HCT116 (cell line): ENCODE measurements around the gene YAE1. TPM values are rescaled to one million over a fixed set of nuclear protein-coding genes. Genes with fewer than 3 reads are reported as not detected.

Source experiments
- ATAC-seq: fragments of 200-7000 bp; cut with Tn5 transposase; 2 replicates; pipeline ENCODE4 v1.9.1; 2020; ENCODE audit warnings: mild to moderate bottlenecking, moderate library complexity
- BruUV-seq: library from RNA; stranded (reverse); fragments of 400-500 nt; replicated peaks from 2 replicates; lab custom pipeline; 2021; lab: Mats Ljungman, UMichigan
- CTCF ChIA-PET: fragments of 300-600 bp; sonication (Branson Sonifier 250); formaldehyde crosslinking; loops from one replicate; lab custom pipeline; 2021; ENCODE audit warnings: antibody characterized with exemption; lab: Charles Lee
- POLR2A ChIA-PET: fragments of 300-600, 350-600 bp; sonication (Branson Sonifier 250); formaldehyde crosslinking; loops from one replicate; lab custom pipeline; 2021; ENCODE audit warnings: antibody characterized with exemption; lab: Charles Lee
- RAD21 ChIA-PET, 2 experiments: fragments of 300-600 bp; sonication (Branson Sonifier 250); formaldehyde crosslinking; loops; one replicate each; lab custom pipeline; 2023; ENCODE audit warnings: low total read pairs in 2 of 2; ENCODE audit not compliant: uncharacterized antibody in 2 of 2, unreplicated experiment in 2 of 2, low non-redundant PET in 1 of 2; lab: Charles Lee
- DNase-seq: peaks from one replicate; pipeline ENCODE4 v3.0.0-alpha.2; 2010; ENCODE audit warnings: low read depth, low spot score
- H2AFZ ChIP-seq: fragments of 200-600 bp; shearing (Covaris generic), sonication (generic); 2 replicates; pipeline ENCODE4 v1.6.1; 2017; ENCODE audit warnings: low read depth, mixed run types, mixed read lengths, antibody characterized with exemption, low read length; ENCODE audit not compliant: poor library complexity, severe bottlenecking
- H3K27ac ChIP-seq: 2 replicates; pipeline ENCODE4 v1.5.1; 2012; ENCODE audit warnings: low read depth, low read length
- H3K27me3 ChIP-seq: fragments of 200-600 bp; sonication (generic); 2 replicates; pipeline ENCODE4 v1.6.1; 2016; ENCODE audit warnings: mixed run types, low read length, mixed read lengths; ENCODE audit not compliant: insufficient read depth
- H3K36me3 ChIP-seq, 2 experiments: fragments of 200-500 bp in 1 of 2; fragments of 200-600 bp in 1 of 2; sonication (Bioruptor generic) in 1 of 2; sonication (generic) in 1 of 2; 2 replicates each; pipeline versions ENCODE4 v1.5.1 to v1.6.1; 2014 to 2016; ENCODE audit warnings: low read length in 2 of 2, inconsistent platforms in 1 of 2, mixed read lengths in 1 of 2, mixed run types in 1 of 2; ENCODE audit not compliant: insufficient read depth in 2 of 2, control insufficient read depth in 1 of 2
- H3K4me1 ChIP-seq, 2 experiments: fragments of 200-600 bp in 1 of 2; sonication (generic) in 1 of 2; 2 replicates each; pipeline versions ENCODE4 v1.5.1 to v1.6.1; 2012 to 2017; ENCODE audit warnings: low read length in 2 of 2, inconsistent platforms in 1 of 2, mild to moderate bottlenecking in 1 of 2, mixed read lengths in 1 of 2, mixed run types in 1 of 2, moderate library complexity in 1 of 2; ENCODE audit not compliant: insufficient read depth in 2 of 2, control insufficient read depth in 1 of 2
- H3K4me2 ChIP-seq: fragments of 200-600 bp; sonication (generic); 2 replicates; pipeline ENCODE4 v1.6.1; 2017; ENCODE audit warnings: mixed run types, low read length, mixed read lengths
- H3K4me3 ChIP-seq, 2 experiments: fragments of 200-600 bp in 1 of 2; sonication (generic) in 1 of 2; replicated peaks in 1 of 2; 2 replicates each; pipeline ENCODE4 v1.5.1; 2011 to 2016; ENCODE audit warnings: low read length in 2 of 2, control low read depth in 1 of 2, low read depth in 1 of 2, mild to moderate bottlenecking in 1 of 2, mixed read lengths in 1 of 2, mixed run types in 1 of 2
- H3K79me2 ChIP-seq: fragments of 200-600 bp; sonication (generic); 2 replicates; pipeline ENCODE4 v1.6.1; 2017; ENCODE audit warnings: mild to moderate bottlenecking, mixed run types, low read length, moderate library complexity, mixed read lengths; ENCODE audit not compliant: insufficient read depth
- H3K9ac ChIP-seq: fragments of 200-600 bp; sonication (generic); 2 replicates; pipeline ENCODE4 v1.6.1; 2016; ENCODE audit warnings: low read length, mixed read lengths
- H3K9me2 ChIP-seq: fragments of 200-600 bp; sonication (generic), shearing (Covaris generic); 2 replicates; pipeline ENCODE4 v1.6.1; 2017; ENCODE audit warnings: mixed run types, mild to moderate bottlenecking, moderate library complexity; ENCODE audit not compliant: insufficient read depth
- H3K9me3 ChIP-seq, 2 experiments: fragments of 200-500 bp in 1 of 2; fragments of 200-600 bp in 1 of 2; sonication (Bioruptor generic) in 1 of 2; sonication (generic) in 1 of 2; 2 replicates each; pipeline ENCODE4 v1.6.1; 2014 to 2017; ENCODE audit warnings: low read length in 2 of 2, mixed read lengths in 2 of 2, inconsistent platforms in 1 of 2, low read depth in 1 of 2, mild to moderate bottlenecking in 1 of 2, mixed run types in 1 of 2, moderate library complexity in 1 of 2; ENCODE audit not compliant: control insufficient read depth in 1 of 2, insufficient read depth in 1 of 2
- H4K20me1 ChIP-seq: fragments of 200-600 bp; sonication (generic), shearing (Covaris generic); 2 replicates; pipeline ENCODE4 v1.6.1; 2017; ENCODE audit warnings: mixed run types, mild to moderate bottlenecking, moderate library complexity; ENCODE audit not compliant: insufficient read depth
- CBX3 ChIP-seq: IDR thresholded peaks from 2 replicates; pipeline ENCODE4 v1.6.1; 2012; ENCODE audit warnings: low read depth
- CTCF ChIP-seq, 3 experiments: fragments of 200-600 bp in 1 of 3; sonication (generic) in 1 of 3; IDR thresholded peaks in 2 of 3; conservative IDR thresholded peaks in 1 of 3; 2 replicates each; pipeline ENCODE4 v1.5.1; 2012 to 2017; ENCODE audit warnings: low read depth in 2 of 3, low read length in 2 of 3, antibody characterized with exemption in 1 of 3, borderline replicate concordance in 1 of 3, control low read depth in 1 of 3, mild to moderate bottlenecking in 1 of 3, mixed read lengths in 1 of 3, mixed run types in 1 of 3, moderate library complexity in 1 of 3; ENCODE audit not compliant: insufficient read depth in 1 of 3
- EGR1 ChIP-seq: IDR thresholded peaks from 2 replicates; pipeline ENCODE4 v1.6.1; 2012; ENCODE audit warnings: low read depth
- EZH2phosphoT487 ChIP-seq: fragments of 200-600 bp; IDR thresholded peaks from 2 replicates; pipeline ENCODE4 v1.6.1; 2018; ENCODE audit warnings: antibody characterized with exemption, borderline replicate concordance
- FOSL1 ChIP-seq: IDR thresholded peaks from 2 replicates; pipeline ENCODE4 v1.6.1; 2012; ENCODE audit warnings: low read depth
- JUND ChIP-seq: IDR thresholded peaks from 2 replicates; pipeline ENCODE4 v1.6.1; 2012
- RAD21 ChIP-seq: IDR thresholded peaks from 2 replicates; pipeline ENCODE4 v1.6.1; 2012; ENCODE audit warnings: low read depth, mild to moderate bottlenecking
- REST ChIP-seq: IDR thresholded peaks from 2 replicates; pipeline ENCODE4 v1.6.1; 2012; ENCODE audit warnings: low read depth
- SP1 ChIP-seq: IDR thresholded peaks from 2 replicates; pipeline ENCODE4 v1.6.1; 2012; ENCODE audit warnings: low read depth
- YY1 ChIP-seq: IDR thresholded peaks from 2 replicates; pipeline ENCODE4 v1.6.1; 2011; ENCODE audit warnings: low read length, low read depth, moderate library complexity, mild to moderate bottlenecking; ENCODE audit not compliant: insufficient replicate concordance; ENCODE audit errors: extremely low read depth
- ZBTB33 ChIP-seq: IDR thresholded peaks from 2 replicates; pipeline ENCODE4 v1.6.1; 2011; ENCODE audit warnings: mild to moderate bottlenecking, low read length, moderate library complexity; ENCODE audit not compliant: insufficient replicate concordance; ENCODE audit errors: extremely low read depth
- ZFX ChIP-seq: fragments of 450-650 bp; IDR thresholded peaks from 2 replicates; pipeline ENCODE4 v1.6.1; 2017
- intact Hi-C: fragments of 100-400 bp; cut with micrococcal nuclease; formaldehyde crosslinking; loops from 2 replicates; pipeline ENCODE4 v1.10.0; 2022
- total RNA-seq: library from RNA; stranded (reverse); gene quantifications from one replicate; pipeline ENCODE4 v1.2.1, GENCODE V29; 2021; ENCODE audit not compliant: unreplicated experiment
- TF ChIP-seq, protein P1 (sequence below): IDR thresholded peaks from 2 replicates; pipeline ENCODE4 v1.6.1; 2012

YAE1 gene
- total RNA-seq, 1 experiment from 2014 or later: 16.9 TPM

DNA sequence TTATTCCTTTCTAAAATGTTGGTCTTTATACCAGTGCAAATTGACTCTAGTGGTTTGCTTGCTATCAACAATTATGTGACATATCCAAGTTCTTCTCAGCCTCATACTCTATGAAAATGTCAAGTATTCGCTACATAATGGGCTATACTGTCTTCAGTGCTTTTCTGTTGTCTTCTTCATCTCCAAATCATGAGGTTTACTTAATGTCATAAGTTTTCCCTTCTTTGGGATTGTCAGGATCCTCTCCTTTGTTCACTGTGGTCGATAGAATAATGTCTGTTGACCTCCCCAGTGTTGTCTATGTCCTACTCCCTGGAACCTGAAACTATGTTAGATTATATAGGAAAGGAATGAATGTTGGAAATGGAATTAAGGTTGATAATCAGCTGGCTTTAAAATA is 40.7 kb downstream of the YAE1 start:
- Histone ChIP-seq H3K4me3 (no peak overlapping the region), H3K9ac (no peak overlapping the region), H3K4me2 (no peak overlapping the region), H3K4me1 (peaks cover 0 to 10% of the 10 kb centered on the region in 2 experiments; a peak in 2 of 4 replicates), H2AFZ (no peak overlapping the region), H3K27me3 (no peaks in the 10 kb centered on the region), H3K36me3 (no peaks in the 10 kb centered on the region), H3K9me3 (no peaks in the 10 kb centered on the region), H3K9me2 (no peaks in the 10 kb centered on the region), H3K79me2 (no peaks in the 10 kb centered on the region), H3K27ac (no peak overlapping the region), H4K20me1 (no peaks in the 10 kb centered on the region)
- RAD21 ChIA-PET: no interaction called here
- intact Hi-C loops: no loop called here
- no TSS peak for BruUV-seq
- CTCF ChIA-PET: no interaction called here
- ATAC-seq (no peak), DNase-seq (no peak)
- POLR2A ChIA-PET: no interaction called here
- TF ChIP-seq ZBTB33 (no peak), YY1 (no peak), JUND (no peak), CTCF (IDR thresholded peaks at IDR 0.05 in 2 of 3, conservative IDR thresholded peaks at IDR 0.05 in 1 of 3; ENCODE audit: borderline replicate concordance in 1 of 3, insufficient read depth in 1 of 3, low read depth in 2 of 3, low read length in 2 of 3) (no peak), FOSL1 (no peak), SP1 (no peak), EGR1 (no peak), REST (no peak), RAD21 (no peak), ZFX (no peak), CBX3 (no peak), EZH2phosphoT487 (no peak)
- TF ChIP-seq, protein P1, sequence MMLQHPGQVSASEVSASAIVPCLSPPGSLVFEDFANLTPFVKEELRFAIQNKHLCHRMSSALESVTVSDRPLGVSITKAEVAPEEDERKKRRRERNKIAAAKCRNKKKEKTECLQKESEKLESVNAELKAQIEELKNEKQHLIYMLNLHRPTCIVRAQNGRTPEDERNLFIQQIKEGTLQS: no peak
